Esophagus (tissue), 2 donors: ENCODE data around the gene CACNA2D3. TPM values are rescaled to one million over a fixed set of nuclear protein-coding genes. Genes with fewer than 3 reads are reported as not detected.

Source experiments
- H3K27ac ChIP-seq, 2 donors: one replicate each; pipeline ENCODE4 v1.5.1; 2013; ENCODE audit warnings: low read depth in 2 of 2, mild to moderate bottlenecking in 2 of 2, inconsistent platforms in 1 of 2, low read length in 1 of 2, moderate library complexity in 1 of 2
- H3K27me3 ChIP-seq, 2 donors: one replicate each; pipeline ENCODE4 v1.6.1; 2013; ENCODE audit warnings: low read length in 2 of 2, control low read depth in 1 of 2, mild to moderate bottlenecking in 1 of 2; ENCODE audit not compliant: insufficient read depth in 2 of 2, control insufficient read depth in 1 of 2
- H3K36me3 ChIP-seq, 2 donors: one replicate each; pipeline ENCODE4 v1.6.1; 2013; ENCODE audit warnings: low read length in 1 of 2; ENCODE audit not compliant: control insufficient read depth in 2 of 2, insufficient read depth in 2 of 2
- H3K4me1 ChIP-seq, 2 donors: one replicate each; pipeline ENCODE4 v1.6.1; 2013; ENCODE audit warnings: low read length in 1 of 2; ENCODE audit not compliant: control insufficient read depth in 2 of 2, insufficient read depth in 2 of 2
- H3K4me3 ChIP-seq, 2 donors: one replicate each; pipeline ENCODE4 v1.5.1; 2013; ENCODE audit warnings: low read length in 2 of 2, mild to moderate bottlenecking in 2 of 2, low read depth in 1 of 2, moderate library complexity in 1 of 2
- H3K9me3 ChIP-seq, 2 donors: one replicate each; pipeline ENCODE4 v1.6.1; 2013; ENCODE audit warnings: mild to moderate bottlenecking in 2 of 2, low read depth in 1 of 2, low read length in 1 of 2, moderate library complexity in 1 of 2; ENCODE audit not compliant: control insufficient read depth in 2 of 2, insufficient read depth in 1 of 2
- WGBS, 2 donors: extraction: QIAGEN DNeasy Blood & Tissue Kit; methylation state at CpG; one replicate each; pipeline ENCODE4 v1.1.7; 2013; 5-methylcytosine and 5-hydroxymethylcytosine counted together
- polyA plus RNA-seq, 2 donors: library from polyadenylated mRNA; stranded (reverse); fragments of 200-250 nt; gene quantifications; one replicate each; pipeline ENCODE4 v1.2.3, GENCODE V29; 2013
- donor health status: healthy with polysubstance abuse.
- donor health status: Bipolar disorder and iron deficiency.

Gene CACNA2D3
- polyA plus RNA-seq, 2 donors, result 1.7 to 1.8 TPM

DNA sequence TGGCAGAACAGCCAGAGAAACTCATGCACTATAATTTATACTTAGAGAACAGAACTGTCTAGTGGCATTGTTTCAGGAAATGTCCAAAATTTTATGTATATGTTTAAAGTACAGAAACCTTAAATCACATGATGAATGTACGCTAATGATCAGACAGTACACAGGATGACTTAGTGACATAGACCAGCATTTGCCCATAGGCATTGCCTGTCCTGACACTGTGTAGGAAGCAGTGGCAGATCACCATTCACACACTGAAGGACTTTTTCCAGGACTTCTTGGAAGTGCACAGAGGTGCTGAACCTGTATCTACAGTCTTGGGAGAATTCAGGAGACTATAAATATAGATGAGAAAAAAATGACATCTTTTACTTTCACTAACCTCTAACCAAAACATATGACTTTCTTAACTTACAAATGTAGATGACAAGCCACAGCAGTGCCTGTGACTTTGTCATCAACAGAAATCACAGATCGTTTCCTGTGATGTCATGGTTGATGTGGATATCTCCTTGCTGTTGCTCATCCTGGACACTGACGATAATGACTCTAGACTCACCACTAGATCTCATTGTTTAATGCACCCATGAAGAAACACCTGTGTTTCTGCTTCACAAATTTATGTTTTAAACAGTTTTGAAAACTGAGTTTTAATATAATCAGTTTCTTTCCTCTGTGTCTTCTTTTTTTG lies 183.2 kb downstream of the CACNA2D3 start:
- 42 to 73% methylated on average over 3 of the region's 3 CpGs for WGBS, 2 donors
- H3K4me3 ChIP-seq, result no peak overlapping the region

DNA sequence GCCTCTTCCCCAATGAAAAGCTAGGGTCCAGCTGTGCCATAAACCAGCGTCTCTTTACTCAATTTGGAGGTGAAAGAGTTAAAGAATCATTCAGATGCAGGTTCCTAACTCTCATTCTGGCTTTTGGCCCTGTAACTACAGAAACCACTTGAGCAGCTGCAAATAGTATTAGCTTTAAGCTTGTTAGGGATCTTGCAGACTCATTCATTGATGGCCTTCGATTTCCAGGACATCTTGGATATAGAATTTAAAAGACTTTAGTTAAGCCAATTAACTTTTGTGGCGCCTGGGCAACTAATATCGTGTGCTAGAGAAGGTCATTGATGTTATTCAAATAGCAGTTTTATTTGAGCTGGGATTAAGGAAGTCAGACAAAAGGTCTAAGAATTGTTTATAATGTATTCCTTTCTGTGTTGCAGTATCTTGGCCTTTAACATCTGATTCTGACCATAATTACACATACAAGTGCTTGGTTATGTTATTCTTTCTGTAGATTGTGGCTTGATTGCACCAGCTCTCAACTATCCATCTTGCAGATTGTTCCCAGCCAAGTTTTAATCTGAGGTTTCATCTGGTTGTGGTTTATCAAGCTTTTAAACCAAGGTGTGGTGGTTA lies 185.3 kb downstream of the CACNA2D3 start:
- Histone ChIP-seq H3K36me3 (no peaks in the 10 kb centered on the region), H3K4me1 (no peaks in the 10 kb centered on the region), H3K4me3 (no peak overlapping the region), H3K9me3 (no peaks in the 10 kb centered on the region), H3K27ac (no peak overlapping the region), H3K27me3 (no peaks in the 10 kb centered on the region)
- WGBS, 2 donors, result 50 to 51% methylated on average over 4 of the region's 4 CpGs

More for the DNA sequence above, 183.2 kb downstream of the CACNA2D3 start:
- Histone ChIP-seq H3K27me3 (no peaks in the 10 kb centered on the region), H3K27ac (no peak overlapping the region), H3K36me3 (no peaks in the 10 kb centered on the region), H3K9me3 (no peaks in the 10 kb centered on the region), H3K4me1 (no peaks in the 10 kb centered on the region)

DNA sequence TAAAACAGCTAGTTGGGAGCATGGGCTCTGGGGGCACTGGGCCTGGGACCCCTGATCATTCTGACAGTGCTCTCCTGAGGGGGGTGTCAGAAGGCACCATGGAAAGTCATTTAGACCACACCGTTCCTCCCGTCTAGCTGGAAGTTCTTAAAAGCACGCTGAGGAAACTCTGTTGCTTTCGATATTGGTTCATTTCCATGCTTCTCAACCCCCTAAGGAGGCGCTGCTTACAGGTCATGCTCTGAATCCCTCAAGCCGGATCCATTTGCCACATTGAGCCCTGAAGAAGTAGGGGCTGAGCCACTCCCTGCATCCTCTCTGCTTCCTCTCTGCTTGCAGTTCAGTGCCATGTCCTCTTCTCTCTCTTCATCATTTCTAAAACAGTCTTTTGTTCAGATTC lies 187.2 kb downstream of the CACNA2D3 start:
- 66 to 80% methylated on average over 6 of the region's 6 CpGs for WGBS, 2 donors
- no peaks in the 10 kb centered on the region for H3K4me1 ChIP-seq
- no peaks in the 10 kb centered on the region for H3K9me3 ChIP-seq
- H3K27me3 ChIP-seq, result no peaks in the 10 kb centered on the region
- H3K36me3 ChIP-seq, result no peaks in the 10 kb centered on the region
- H3K4me3 ChIP-seq, result no peak overlapping the region
- no peak overlapping the region for H3K27ac ChIP-seq

DNA sequence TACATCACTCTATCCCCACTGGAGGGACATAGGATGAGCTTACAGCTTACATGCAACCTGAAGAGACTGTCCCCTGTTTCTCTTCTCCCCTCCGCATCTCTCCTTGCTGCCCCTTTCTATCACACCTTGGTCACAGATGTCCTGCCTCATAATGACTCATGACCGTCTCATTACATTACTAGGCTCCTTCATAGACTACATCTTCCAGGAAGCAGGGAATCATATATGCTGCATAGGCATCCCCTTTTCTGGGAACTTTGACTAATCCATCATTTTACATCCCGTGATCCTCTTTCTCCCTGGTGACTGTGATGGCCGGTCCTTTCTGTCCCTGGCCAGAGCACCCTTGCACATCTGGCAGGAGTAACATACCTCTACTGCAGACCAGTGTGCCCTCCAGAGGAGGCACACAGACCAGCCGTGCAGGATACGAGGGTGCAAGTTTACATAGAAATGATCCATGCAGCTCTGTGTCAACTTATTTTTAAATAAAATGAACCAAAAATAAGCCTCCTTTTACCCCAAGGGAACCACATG lies 188.9 kb downstream of the CACNA2D3 start:
- no peaks in the 10 kb centered on the region for H3K27me3 ChIP-seq
- 84 to 85% methylated on average over 6 of the region's 6 CpGs for WGBS, 2 donors
- H3K9me3 ChIP-seq, result peaks cover 0 to 4% of the 10 kb centered on the region in 2 donors
- no peaks in the 10 kb centered on the region for H3K4me1 ChIP-seq
- H3K4me3 ChIP-seq, result no peak overlapping the region
- no peaks in the 10 kb centered on the region for H3K36me3 ChIP-seq
- no peak overlapping the region for H3K27ac ChIP-seq

DNA sequence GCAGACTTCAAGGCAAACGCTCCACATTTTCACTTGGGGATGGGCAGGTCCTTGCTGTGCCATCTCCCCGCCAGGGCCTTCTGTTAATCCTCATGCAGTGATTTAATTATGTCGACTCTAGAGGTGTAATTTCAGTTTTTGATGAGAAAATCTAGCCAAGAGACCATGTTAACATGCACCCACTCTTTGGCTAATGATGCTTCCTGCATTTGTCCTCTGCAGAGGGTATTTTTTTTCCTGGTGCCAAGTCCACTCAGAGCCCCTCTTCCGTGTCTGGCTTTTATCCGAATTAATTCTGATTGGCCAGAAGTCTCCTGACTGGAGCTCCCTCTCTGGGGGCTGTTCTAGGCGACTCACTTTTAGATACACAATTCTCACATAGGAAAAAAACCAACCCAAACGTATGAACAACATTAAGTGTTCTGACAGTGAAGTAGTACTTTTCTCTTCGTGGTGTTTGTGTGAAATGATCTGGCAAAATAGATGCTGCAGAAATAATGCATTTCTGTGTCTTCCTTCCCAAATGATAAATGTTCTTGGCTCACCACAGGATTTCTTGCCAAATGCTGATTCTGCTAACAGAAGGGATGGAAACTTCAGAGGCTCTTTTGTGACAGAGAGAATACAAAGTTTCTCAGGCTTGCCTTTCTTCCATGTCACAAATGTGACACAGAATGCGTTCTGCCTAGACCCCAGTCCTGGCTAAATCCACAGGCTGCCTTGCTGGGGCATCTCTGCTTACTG lies 190.0 kb downstream of the CACNA2D3 start:
- WGBS, 2 donors, result 62 to 72% methylated on average over 9 of the region's 9 CpGs
- H3K36me3 ChIP-seq, result no peaks in the 10 kb centered on the region
- H3K27me3 ChIP-seq, result no peaks in the 10 kb centered on the region
- H3K27ac ChIP-seq, result no peak overlapping the region
- peaks cover 0 to 4% of the 10 kb centered on the region in 2 donors for H3K9me3 ChIP-seq
- no peak overlapping the region for H3K4me3 ChIP-seq
- no peaks in the 10 kb centered on the region for H3K4me1 ChIP-seq

DNA sequence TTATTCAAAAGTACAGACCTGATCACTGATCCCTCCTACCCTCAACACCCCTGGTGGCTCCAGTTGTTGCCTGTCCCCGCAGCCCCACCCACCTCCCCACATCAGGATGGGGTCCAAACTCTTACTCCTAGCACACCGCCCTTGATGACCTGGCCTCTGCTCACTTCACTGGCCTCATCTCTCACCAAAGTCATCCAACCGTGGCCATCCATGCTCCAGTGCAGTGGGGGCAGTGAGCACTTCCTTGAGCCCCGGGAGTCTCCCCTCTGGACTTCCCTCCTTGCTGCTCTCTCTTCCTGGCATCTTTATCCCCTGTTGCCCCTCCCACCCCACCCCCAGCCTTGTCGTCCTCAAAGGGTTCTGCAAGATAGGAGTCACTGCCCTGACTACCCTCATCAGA lies 191.1 kb downstream of the CACNA2D3 start:
- Histone ChIP-seq H3K27ac (no peak overlapping the region), H3K27me3 (no peaks in the 10 kb centered on the region), H3K9me3 (peaks cover 0 to 4% of the 10 kb centered on the region in 2 donors), H3K4me3 (no peak overlapping the region), H3K4me1 (no peaks in the 10 kb centered on the region), H3K36me3 (no peaks in the 10 kb centered on the region)
- WGBS, 2 donors, result 82 to 85% methylated on average over 5 of the region's 5 CpGs

DNA sequence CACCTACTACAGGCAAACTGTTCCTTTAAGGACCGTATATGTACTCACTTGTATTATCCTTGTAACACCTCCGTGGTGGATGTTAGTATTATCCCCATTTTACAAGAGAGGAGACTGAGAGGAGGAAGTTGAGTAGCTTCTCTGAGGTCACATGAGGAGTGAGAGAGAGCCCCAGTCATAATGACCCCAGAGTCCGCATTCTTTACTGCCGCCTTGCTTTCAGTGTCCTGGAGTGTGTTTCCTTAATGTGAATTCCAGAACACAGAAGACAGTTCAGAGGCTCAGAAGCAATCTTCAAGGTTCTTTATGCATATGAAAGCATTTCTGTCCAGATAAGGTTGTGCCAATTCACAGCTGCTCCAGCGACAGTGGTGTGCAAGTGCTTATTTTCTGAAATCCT lies 199.2 kb downstream of the CACNA2D3 start:
- no peak overlapping the region for H3K27ac ChIP-seq
- no peak overlapping the region for H3K4me3 ChIP-seq
- H3K27me3 ChIP-seq, result no peaks in the 10 kb centered on the region
- no peaks in the 10 kb centered on the region for H3K4me1 ChIP-seq
- H3K36me3 ChIP-seq, result no peaks in the 10 kb centered on the region
- no peaks in the 10 kb centered on the region for H3K9me3 ChIP-seq
- WGBS, 2 donors, result 55 to 69% methylated on average over 5 of the region's 5 CpGs

DNA sequence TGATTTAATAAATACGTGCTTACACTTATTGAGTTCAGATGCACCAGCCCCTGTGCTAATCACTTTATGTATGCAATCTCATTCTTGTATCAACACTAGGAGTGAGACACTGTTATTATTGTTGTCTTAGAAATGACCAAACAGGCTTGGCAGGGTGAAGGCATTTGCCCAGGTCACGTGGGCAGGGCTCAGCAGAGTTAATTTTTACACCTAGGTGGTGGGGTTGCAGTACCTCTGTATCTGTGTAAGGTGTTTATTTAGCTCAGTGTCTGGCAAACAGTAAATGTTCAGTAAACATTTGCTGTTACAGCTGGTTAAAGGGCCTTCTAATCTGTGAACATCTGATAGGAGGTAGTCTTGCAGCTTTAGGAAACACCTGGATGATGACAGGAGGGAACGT lies 200.0 kb downstream of the CACNA2D3 start:
- Histone ChIP-seq H3K36me3 (no peaks in the 10 kb centered on the region), H3K4me1 (no peaks in the 10 kb centered on the region), H3K27me3 (no peaks in the 10 kb centered on the region), H3K4me3 (no peak overlapping the region), H3K9me3 (no peaks in the 10 kb centered on the region), H3K27ac (no peak overlapping the region)
- 43 to 66% methylated on average over 3 of the region's 3 CpGs for WGBS, 2 donors

DNA sequence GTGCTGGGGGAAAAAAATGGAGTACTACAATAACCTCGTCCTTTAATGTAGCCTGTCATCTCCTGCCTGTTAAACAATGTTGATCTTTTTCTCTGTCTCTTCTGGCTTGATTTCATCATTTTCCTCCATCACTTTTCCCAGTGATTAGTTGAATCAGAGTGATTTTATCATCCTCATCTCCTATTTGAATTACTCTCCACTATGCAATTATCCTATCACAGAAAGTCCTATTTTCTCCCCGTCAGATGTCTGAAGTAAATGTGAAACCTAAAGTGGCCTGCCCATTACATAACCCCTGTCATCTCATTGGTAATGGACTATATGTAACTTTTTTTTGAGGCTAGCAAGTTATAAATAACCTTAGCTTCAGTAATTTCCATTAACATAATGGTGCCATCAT lies 201.8 kb downstream of the CACNA2D3 start:
- H3K4me3 ChIP-seq, result no peak overlapping the region
- H3K4me1 ChIP-seq, result no peaks in the 10 kb centered on the region
- no peaks in the 10 kb centered on the region for H3K36me3 ChIP-seq
- H3K9me3 ChIP-seq, result no peaks in the 10 kb centered on the region
- no peak overlapping the region for H3K27ac ChIP-seq
- H3K27me3 ChIP-seq, result no peaks in the 10 kb centered on the region
- WGBS, 2 donors, result 89 to 94% methylated on average over 2 of the region's 2 CpGs
